Measurements from ENCODE around the gene GNPAT.

DNA sequence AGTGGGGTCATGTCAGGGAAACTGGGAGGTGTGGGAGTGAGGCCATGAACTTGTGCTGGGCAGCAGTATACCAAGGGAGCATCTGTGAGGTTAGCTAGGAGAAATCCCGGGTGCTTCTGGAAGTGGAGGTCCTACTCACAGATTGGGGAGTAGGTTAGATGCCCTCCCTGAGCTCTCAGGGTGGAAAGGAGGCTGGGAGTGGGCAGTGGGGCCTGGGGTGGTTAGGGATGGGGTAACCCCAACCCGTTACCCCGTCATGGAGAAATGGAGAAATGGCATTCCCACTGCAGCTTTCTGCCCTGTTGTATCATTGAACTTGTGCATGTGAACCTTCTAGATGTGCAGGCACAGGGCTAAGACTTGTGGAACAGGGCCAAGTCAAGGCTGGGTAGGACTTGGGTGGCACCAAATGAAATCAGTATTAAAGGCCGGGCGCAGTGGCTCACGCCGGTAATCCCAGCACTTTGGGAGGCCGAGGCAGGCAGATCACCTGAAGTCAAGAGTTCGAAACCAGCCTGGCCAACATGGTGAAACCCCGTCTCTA is 69.5 kb downstream of the GNPAT start:
- TF ChIP-seq, protein P1, sequence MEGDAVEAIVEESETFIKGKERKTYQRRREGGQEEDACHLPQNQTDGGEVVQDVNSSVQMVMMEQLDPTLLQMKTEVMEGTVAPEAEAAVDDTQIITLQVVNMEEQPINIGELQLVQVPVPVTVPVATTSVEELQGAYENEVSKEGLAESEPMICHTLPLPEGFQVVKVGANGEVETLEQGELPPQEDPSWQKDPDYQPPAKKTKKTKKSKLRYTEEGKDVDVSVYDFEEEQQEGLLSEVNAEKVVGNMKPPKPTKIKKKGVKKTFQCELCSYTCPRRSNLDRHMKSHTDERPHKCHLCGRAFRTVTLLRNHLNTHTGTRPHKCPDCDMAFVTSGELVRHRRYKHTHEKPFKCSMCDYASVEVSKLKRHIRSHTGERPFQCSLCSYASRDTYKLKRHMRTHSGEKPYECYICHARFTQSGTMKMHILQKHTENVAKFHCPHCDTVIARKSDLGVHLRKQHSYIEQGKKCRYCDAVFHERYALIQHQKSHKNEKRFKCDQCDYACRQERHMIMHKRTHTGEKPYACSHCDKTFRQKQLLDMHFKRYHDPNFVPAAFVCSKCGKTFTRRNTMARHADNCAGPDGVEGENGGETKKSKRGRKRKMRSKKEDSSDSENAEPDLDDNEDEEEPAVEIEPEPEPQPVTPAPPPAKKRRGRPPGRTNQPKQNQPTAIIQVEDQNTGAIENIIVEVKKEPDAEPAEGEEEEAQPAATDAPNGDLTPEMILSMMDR (conservative IDR thresholded peaks at IDR 0.05): no peak
- TF ChIP-seq EZH2 (IDR thresholded peaks at IDR 0.05; ENCODE audit: low read depth): no peak
